Hepatocyte (in vitro differentiated cells): ENCODE results near the gene APBA2.

Source experiments
- CTCF ChIP-seq: fragments of 200-600 bp; sonication (generic); IDR thresholded peaks from 2 replicates; pipeline ENCODE4 v1.5.1; 2016; ENCODE audit warnings: antibody characterized with exemption, mild to moderate bottlenecking; ENCODE audit not compliant: poor library complexity
- EZH2 ChIP-seq: fragments of 200-600 bp; sonication (generic); IDR thresholded peaks from 2 replicates; pipeline ENCODE4 v1.6.1; 2016; ENCODE audit warnings: antibody characterized with exemption, mild to moderate bottlenecking, borderline replicate concordance
- EZH2phosphoT487 ChIP-seq: fragments of 200-600 bp; sonication (generic); IDR thresholded peaks from one replicate; pipeline ENCODE4 v1.6.1; 2018; ENCODE audit warnings: antibody characterized with exemption, mild to moderate bottlenecking, low read depth, moderate library complexity; ENCODE audit not compliant: unreplicated experiment, severe bottlenecking

GRCh38 chr15:28995705-28996104, 109.9 kb downstream of the APBA2 start:
- TF ChIP-seq CTCF, result no peak
- TF ChIP-seq EZH2, result no peak
- no peak for TF ChIP-seq EZH2phosphoT487
